IMR-90 (cell line): ENCODE data around the gene RAVER1. TPM values are rescaled to one million over a fixed set of nuclear protein-coding genes. Genes with fewer than 3 reads are reported as not detected.

Source experiments
- ATAC-seq: fragments of 200-7000 bp; cut with Tn5 transposase; 2 replicates; pipeline ENCODE4 v1.9.1; 2020; ENCODE audit warnings: low read depth, mild to moderate bottlenecking, moderate library complexity
- BruUV-seq: library from RNA; stranded (reverse); fragments of 400-500 nt; replicated peaks from 2 replicates; lab custom pipeline; 2021; lab: Mats Ljungman, UMichigan
- CTCF ChIA-PET: fragments of 300-600 bp; formaldehyde crosslinking; extraction: SDS; loops from one replicate; lab custom pipeline; 2021; ENCODE audit warnings: antibody characterized with exemption; lab: Yijun Ruan, JAX
- POLR2A ChIA-PET: fragments of 300-600 bp; sonication (Branson Sonifier 250); formaldehyde crosslinking; loops from one replicate; lab custom pipeline; 2022; ENCODE audit warnings: antibody characterized with exemption; ENCODE audit not compliant: unreplicated experiment; lab: Charles Lee
- DNase-seq: peaks from one replicate; pipeline ENCODE4 v3.0.0; 2013
- H2AFZ ChIP-seq: replicated peaks from 2 replicates; pipeline ENCODE3; 2013; ENCODE audit warnings: low read length, mild to moderate bottlenecking; ENCODE audit not compliant: poor library complexity
- H2AK5ac ChIP-seq: 2 replicates; pipeline ENCODE4 v1.6.1; 2013; ENCODE audit warnings: low read depth, low read length, inconsistent platforms
- H2AK9ac ChIP-seq: replicated peaks from 2 replicates; pipeline ENCODE3; 2013; ENCODE audit warnings: mild to moderate bottlenecking, low read depth, low read length, moderate library complexity; ENCODE audit not compliant: poor library complexity
- H2BK120ac ChIP-seq: 2 replicates; pipeline ENCODE4 v1.6.1; 2013; ENCODE audit warnings: low read depth, low read length, inconsistent platforms
- H2BK15ac ChIP-seq: 3 replicates; pipeline ENCODE4 v1.6.1; 2013; ENCODE audit warnings: low read depth, low read length, inconsistent platforms
- H2BK20ac ChIP-seq: 2 replicates; pipeline ENCODE4 v1.6.1; 2013; ENCODE audit warnings: low read depth, mild to moderate bottlenecking, inconsistent platforms, low read length, moderate library complexity
- H2BK5ac ChIP-seq: 2 replicates; pipeline ENCODE4 v1.6.1; 2013; ENCODE audit warnings: mild to moderate bottlenecking, low read depth, low read length, inconsistent platforms; ENCODE audit not compliant: poor library complexity, severe bottlenecking
- H3K14ac ChIP-seq: replicated peaks from 2 replicates; pipeline ENCODE4 v1.6.1; 2013; ENCODE audit warnings: low read depth, low read length, inconsistent platforms
- H3K18ac ChIP-seq: 2 replicates; pipeline ENCODE4 v1.6.1; 2013; ENCODE audit warnings: low read depth, low read length, control low read depth
- H3K23ac ChIP-seq: 2 replicates; pipeline ENCODE4 v1.6.1; 2013; ENCODE audit warnings: low read depth, low read length, inconsistent platforms
- H3K27ac ChIP-seq: 2 replicates; pipeline ENCODE4 v1.5.1; 2013; ENCODE audit warnings: mild to moderate bottlenecking, control low read depth, low read length; ENCODE audit not compliant: insufficient read depth
- H3K27me3 ChIP-seq: 2 replicates; pipeline ENCODE4 v1.6.1; 2013; ENCODE audit warnings: low read length; ENCODE audit not compliant: control insufficient read depth, insufficient read depth
- H3K36me3 ChIP-seq: 2 replicates; pipeline ENCODE4 v1.6.1; 2013; ENCODE audit warnings: low read length, mixed read lengths; ENCODE audit not compliant: control insufficient read depth, insufficient read depth
- H3K4ac ChIP-seq: 2 replicates; pipeline ENCODE4 v1.6.1; 2013; ENCODE audit warnings: low read depth, low read length, inconsistent platforms
- H3K4me1 ChIP-seq: 2 replicates; pipeline ENCODE4 v1.6.1; 2013; ENCODE audit warnings: low read length, mixed read lengths; ENCODE audit not compliant: control insufficient read depth, insufficient read depth
- H3K4me2 ChIP-seq: 2 replicates; pipeline ENCODE4 v1.6.1; 2013; ENCODE audit warnings: low read depth, mild to moderate bottlenecking, control low read depth, low read length, moderate library complexity
- H3K4me3 ChIP-seq: 2 replicates; pipeline ENCODE4 v1.5.1; 2013; ENCODE audit warnings: low read depth, mild to moderate bottlenecking, control low read depth, low read length, moderate library complexity; ENCODE audit not compliant: insufficient read depth
- H3K56ac ChIP-seq: 2 replicates; pipeline ENCODE4 v1.6.1; 2013; ENCODE audit warnings: low read length, inconsistent platforms; ENCODE audit not compliant: insufficient read depth; ENCODE audit errors: extremely low read depth
- H3K79me1 ChIP-seq, 2 experiments: 2 replicates each; pipeline ENCODE4 v1.6.1; 2013; ENCODE audit warnings: low read length in 2 of 2, inconsistent platforms in 1 of 2, low read depth in 1 of 2
- H3K9ac ChIP-seq: 2 replicates; pipeline ENCODE4 v1.6.1; 2013; ENCODE audit warnings: low read depth, low read length, control low read depth
- H3K9me1 ChIP-seq: 2 replicates; pipeline ENCODE4 v1.6.1; 2013; ENCODE audit warnings: low read length, inconsistent platforms; ENCODE audit not compliant: insufficient read depth
- H3K9me3 ChIP-seq: 2 replicates; pipeline ENCODE4 v1.6.1; 2013; ENCODE audit warnings: low read length; ENCODE audit not compliant: control insufficient read depth, insufficient read depth
- H4K20me1 ChIP-seq: 2 replicates; pipeline ENCODE4 v1.6.1; 2013; ENCODE audit warnings: low read length, inconsistent platforms; ENCODE audit not compliant: insufficient read depth
- H4K5ac ChIP-seq: 2 replicates; pipeline ENCODE4 v1.6.1; 2013; ENCODE audit warnings: mild to moderate bottlenecking, low read depth, low read length, control low read depth
- H4K8ac ChIP-seq, 2 experiments: 2 replicates each; pipeline ENCODE4 v1.6.1; 2013; ENCODE audit warnings: low read depth in 2 of 2, low read length in 2 of 2, control low read depth in 1 of 2, inconsistent platforms in 1 of 2
- H4K91ac ChIP-seq: 2 replicates; pipeline ENCODE4 v1.6.1; 2013; ENCODE audit warnings: low read depth, low read length, inconsistent platforms; ENCODE audit not compliant: insufficient read depth
- BHLHE40 ChIP-seq: fragments of 150-350 bp; IDR thresholded peaks from 2 replicates; pipeline ENCODE4 v1.6.1; 2016; ENCODE audit warnings: mild to moderate bottlenecking, low read depth, low read length
- CEBPB ChIP-seq: IDR thresholded peaks from 2 replicates; pipeline ENCODE4 v1.6.1; 2012; ENCODE audit warnings: low read depth, low read length, improper control_type of control experiment
- CHD1 ChIP-seq: IDR thresholded peaks from 2 replicates; pipeline ENCODE4 v1.6.1; 2012; ENCODE audit warnings: low read depth, low read length, improper control_type of control experiment
- CTCF ChIP-seq: conservative IDR thresholded peaks from 2 replicates; pipeline ENCODE4 v1.5.1; 2012; ENCODE audit warnings: mild to moderate bottlenecking, low read depth, low read length, improper control_type of control experiment
- FOS ChIP-seq: fragments of 150-350 bp; IDR thresholded peaks from 2 replicates; pipeline ENCODE4 v1.6.1; 2016; ENCODE audit warnings: low read depth, low read length
- MAFK ChIP-seq: IDR thresholded peaks from 2 replicates; pipeline ENCODE4 v1.6.1; 2012; ENCODE audit warnings: low read depth, low read length, improper control_type of control experiment
- MAZ ChIP-seq: IDR thresholded peaks from 2 replicates; pipeline ENCODE4 v1.6.1; 2012; ENCODE audit warnings: low read depth, mild to moderate bottlenecking, low read length, improper control_type of control experiment, moderate library complexity, borderline replicate concordance
- MXI1 ChIP-seq: IDR thresholded peaks from 2 replicates; pipeline ENCODE4 v1.6.1; 2012; ENCODE audit warnings: low read depth, mild to moderate bottlenecking, low read length, moderate library complexity, borderline replicate concordance
- NFE2L2 ChIP-seq: fragments of 150-350 bp; IDR thresholded peaks from 2 replicates; pipeline ENCODE4 v1.6.1; 2016; ENCODE audit warnings: low read depth, mild to moderate bottlenecking, low read length
- POLR2A ChIP-seq: IDR thresholded peaks from 2 replicates; pipeline ENCODE4 v1.6.1; 2012; ENCODE audit warnings: mild to moderate bottlenecking, low read depth, low read length
- RAD21 ChIP-seq: IDR thresholded peaks from 2 replicates; pipeline ENCODE4 v1.6.1; 2012; ENCODE audit warnings: low read length, improper control_type of control experiment
- RCOR1 ChIP-seq: IDR thresholded peaks from 2 replicates; pipeline ENCODE4 v1.6.1; 2012; ENCODE audit warnings: mild to moderate bottlenecking, low read length, improper control_type of control experiment; ENCODE audit not compliant: insufficient replicate concordance
- RFX5 ChIP-seq: IDR thresholded peaks from 2 replicates; pipeline ENCODE4 v1.8.0; 2012; ENCODE audit warnings: low read depth, mild to moderate bottlenecking, low read length, moderate library complexity
- SMC3 ChIP-seq: fragments of 150-350 bp; IDR thresholded peaks from 2 replicates; pipeline ENCODE4 v1.6.1; 2016; ENCODE audit warnings: low read depth, mild to moderate bottlenecking, antibody characterized with exemption, low read length, moderate library complexity
- USF2 ChIP-seq: fragments of 150-350 bp; IDR thresholded peaks from 2 replicates; pipeline ENCODE4 v1.6.1; 2017; ENCODE audit warnings: mild to moderate bottlenecking, antibody characterized with exemption, low read length, low read depth
- WGBS, 2 experiments: methylation state at CpG; one replicate each; pipeline versions ENCODE4 v1.1.5 to v1.1.7; 2013; ENCODE audit warnings: missing lambda C conversion rate in 2 of 2; ENCODE audit not compliant: insufficient read length in 1 of 2; ENCODE audit errors: extremely low coverage in 2 of 2; 5-methylcytosine and 5-hydroxymethylcytosine counted together
- dilution Hi-C: fragments of 300-500 bp; cut with HindIII; formaldehyde crosslinking; loops from one replicate; pipeline ENCODE4 v1.14.3; 2018; ENCODE audit warnings: low sequenced_read_pairs; ENCODE audit not compliant: unreplicated experiment
- in situ Hi-C: fragments of 300-500 bp; cut with MboI; formaldehyde crosslinking; loops from 3 replicates; pipeline ENCODE4 v1.14.3; 2019; ENCODE audit warnings: low sequenced_read_pairs, inconsistent platforms, mixed read lengths
- intact Hi-C: fragments of 100-400 bp; cut with micrococcal nuclease; formaldehyde crosslinking; loops from 2 replicates; pipeline ENCODE4 v1.10.0; 2022
- polyA plus RNA-seq, 3 experiments: library from polyadenylated mRNA; depleted of rRNA; stranded (reverse); fragments of >200 nt; gene quantifications; 2 replicates each; pipeline ENCODE4 v1.2.3, GENCODE V29; 2012; ENCODE audit warnings: low replicate concordance in 1 of 3
- total RNA-seq: library from RNA; depleted of rRNA; stranded (reverse); fragments of >200 nt; gene quantifications from 2 replicates; pipeline ENCODE4 v1.2.3, GENCODE V29; 2012
- TF ChIP-seq, protein P1 (sequence below): fragments of 150-350 bp; IDR thresholded peaks from 2 replicates; pipeline ENCODE4 v1.6.1; 2016; ENCODE audit warnings: low read depth, mild to moderate bottlenecking, low read length, moderate library complexity, borderline replicate concordance

Gene RAVER1
- total and polyA plus RNA-seq, 2 of the 4 experiments (the other 2 are of a cell fraction), result 2.7 to 18.1 TPM

DNA sequence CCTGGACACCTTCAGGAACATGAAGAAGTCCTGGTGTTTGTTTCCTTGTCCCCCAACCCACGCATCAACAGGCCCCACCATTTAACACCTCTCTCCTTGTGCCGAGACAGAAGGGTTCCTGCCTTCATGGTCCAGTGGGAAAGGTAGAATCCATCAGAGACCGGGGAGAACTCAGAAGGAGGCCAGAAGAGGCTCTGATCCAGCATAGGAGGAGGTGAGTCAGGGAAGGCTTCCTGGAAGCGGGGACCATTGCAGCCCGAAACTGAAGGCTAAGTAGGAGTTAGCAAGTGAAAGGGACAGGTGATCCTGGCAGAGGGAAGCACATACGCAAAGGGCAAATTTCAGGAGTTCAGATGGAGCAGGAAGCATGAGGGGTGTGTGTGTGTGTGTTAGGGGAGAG lies 5.6 kb upstream of the RAVER1 start:
- no peak overlapping the region for H2BK20ac ChIP-seq
- ATAC-seq, result no peak
- no peak overlapping the region for H4K8ac ChIP-seq
- no peaks in the 10 kb centered on the region for H3K4me1 ChIP-seq
- DNase-seq, result no peak
- in situ Hi-C loops, result no loop called here
- H3K27ac ChIP-seq, result no peak overlapping the region
- H3K9me3 ChIP-seq, result no peaks in the 10 kb centered on the region
- H2AK5ac ChIP-seq, result no peak overlapping the region
- H3K36me3 ChIP-seq, result no peaks in the 10 kb centered on the region
- ChIA-PET CTCF (no interaction called here), POLR2A (no interaction called here)
- no peak overlapping the region for H3K18ac ChIP-seq
- TF ChIP-seq CTCF (no peak), CEBPB (no peak), NFE2L2 (no peak), FOS (no peak), SMC3 (no peak), MAZ (no peak), USF2 (no peak), POLR2A (no peak), MAFK (no peak), RAD21 (no peak), MXI1 (no peak), RCOR1 (no peak), RFX5 (no peak), BHLHE40 (no peak), CHD1 (no peak)
- TF ChIP-seq, protein P1, sequence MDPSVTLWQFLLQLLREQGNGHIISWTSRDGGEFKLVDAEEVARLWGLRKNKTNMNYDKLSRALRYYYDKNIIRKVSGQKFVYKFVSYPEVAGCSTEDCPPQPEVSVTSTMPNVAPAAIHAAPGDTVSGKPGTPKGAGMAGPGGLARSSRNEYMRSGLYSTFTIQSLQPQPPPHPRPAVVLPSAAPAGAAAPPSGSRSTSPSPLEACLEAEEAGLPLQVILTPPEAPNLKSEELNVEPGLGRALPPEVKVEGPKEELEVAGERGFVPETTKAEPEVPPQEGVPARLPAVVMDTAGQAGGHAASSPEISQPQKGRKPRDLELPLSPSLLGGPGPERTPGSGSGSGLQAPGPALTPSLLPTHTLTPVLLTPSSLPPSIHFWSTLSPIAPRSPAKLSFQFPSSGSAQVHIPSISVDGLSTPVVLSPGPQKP, result no peak
- dilution Hi-C loops, result no loop called here
- no peak overlapping the region for H3K23ac ChIP-seq
- H2BK15ac ChIP-seq, result no peak overlapping the region
- H3K56ac ChIP-seq, result no peak overlapping the region
- H3K14ac ChIP-seq, result no peak overlapping the region
- H3K4me2 ChIP-seq, result no peak overlapping the region
- H3K4ac ChIP-seq, result no peak overlapping the region
- H4K91ac ChIP-seq, result no peak overlapping the region
- H2AK9ac ChIP-seq, result peak overlapping the region; percentile 78
- no peaks in the 10 kb centered on the region for H4K20me1 ChIP-seq
- whole genome bisulfite sequencing, 2 experiments, result 92% methylated on average over 2 of the region's 6 CpGs; no CpG with 5 or more reads in 1 of the 2 experiments
- no peak overlapping the region for H2BK5ac ChIP-seq
- BruUV-seq, result no TSS peak
- intact Hi-C loops, result no loop called here
- H2AFZ ChIP-seq, result peak overlapping the region; percentile 62
- no peak overlapping the region for H4K5ac ChIP-seq
- no peaks in the 10 kb centered on the region for H3K9me1 ChIP-seq
- H3K9ac ChIP-seq, result no peak overlapping the region
- no peak overlapping the region for H3K4me3 ChIP-seq
- no peak overlapping the region for H2BK120ac ChIP-seq
- peaks cover 0 to 8% of the 10 kb centered on the region in 2 experiments; a peak in 3 of 4 replicates for H3K79me1 ChIP-seq
- no peaks in the 10 kb centered on the region for H3K27me3 ChIP-seq
